NCI-H2227 (cell line): ENCODE measurements around the gene MAP1A.

ENCODE experiments used
- DNase-seq: peaks from one replicate; lab custom pipeline; 2025; ENCODE audit not compliant: unreplicated experiment; lab: John Stamatoyannopoulos, UW

MAP1A gene

DNA sequence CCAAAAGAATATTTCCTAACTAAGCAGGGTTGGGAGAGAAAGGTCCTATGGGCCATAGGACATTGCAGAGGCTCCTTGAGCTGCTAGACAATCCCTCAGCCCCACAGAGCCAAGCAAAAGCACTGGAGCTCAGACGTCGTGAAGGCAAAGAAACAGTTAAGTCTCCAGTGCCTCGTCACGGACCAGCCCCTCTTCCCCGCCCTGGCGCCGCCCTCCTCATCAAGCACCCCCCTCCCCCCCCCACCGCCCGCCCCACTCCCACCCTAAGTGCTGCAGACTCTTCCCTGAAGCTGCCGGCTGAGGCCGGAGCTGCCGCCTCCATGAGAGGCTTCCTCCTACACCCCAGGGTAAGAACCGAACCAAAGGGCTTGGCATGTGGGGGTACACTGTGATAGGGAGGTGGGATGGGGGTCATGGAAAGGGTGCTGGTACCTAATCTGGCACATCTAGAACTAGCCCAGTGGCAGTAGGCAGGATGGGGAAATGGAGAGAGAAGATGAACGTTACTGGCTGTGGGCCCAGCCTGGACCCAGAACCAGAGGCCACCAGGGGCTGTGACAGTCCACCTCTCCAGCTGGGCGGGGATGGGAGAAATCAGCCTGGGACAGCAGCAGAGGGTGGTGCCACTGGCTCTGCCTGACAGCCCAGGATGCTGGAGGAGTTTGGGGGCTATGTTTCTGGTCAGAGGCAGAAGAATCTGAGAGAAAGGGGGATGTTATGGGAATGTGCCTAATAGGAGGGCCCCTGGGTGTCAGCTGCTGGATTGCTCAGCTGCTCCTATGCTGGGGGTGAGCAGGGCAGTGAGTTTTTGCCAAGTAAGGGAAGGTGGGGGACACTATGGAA is at the start of gene MAP1A:
Gene MAP1A (plus strand): TSS at position 255 of the 843 bp plus-strand sequence. CDS start 3,866 bp downstream, outside the sequence.
- DNase-seq = peak; percentile 71

DNA sequence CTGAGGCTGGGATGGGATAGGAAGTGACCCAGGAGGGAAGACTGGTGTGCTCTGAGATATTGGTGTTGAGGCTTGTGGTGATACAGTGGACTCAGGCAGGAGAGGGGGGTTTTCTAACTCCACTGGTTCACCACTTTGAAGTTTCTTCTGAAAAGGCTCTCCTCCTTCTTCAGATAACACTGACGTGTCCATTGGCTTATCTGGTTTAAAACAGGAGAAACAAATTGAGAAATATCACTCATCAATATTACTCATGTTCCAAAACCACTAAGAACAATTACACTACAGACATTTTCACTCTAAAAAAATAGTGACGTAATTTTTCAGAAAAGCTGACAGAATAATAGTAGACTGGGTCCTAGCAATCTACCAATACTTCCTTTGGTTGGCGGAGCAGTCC is 47.5 kb upstream of the MAP1A start:
- no peak for DNase-seq

DNA sequence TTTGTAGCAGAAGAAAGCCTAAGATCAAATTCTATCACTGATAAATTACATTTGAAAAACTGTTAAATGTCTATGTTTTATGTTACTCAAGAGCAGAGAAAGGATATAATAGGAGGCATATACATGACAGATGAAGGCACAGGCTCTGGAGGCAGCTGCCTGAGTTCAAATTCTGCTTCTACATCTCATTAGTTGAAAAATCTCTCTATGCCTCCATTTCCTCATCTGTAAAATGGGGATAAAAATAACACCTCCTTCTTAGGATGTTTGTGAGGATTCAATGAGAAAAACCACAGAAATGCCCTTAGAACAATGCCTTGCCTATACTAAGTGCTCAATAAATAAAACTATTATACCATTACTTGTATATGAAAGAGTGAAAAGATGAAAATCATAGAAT is 45.4 kb upstream of the MAP1A start:
- DNase-seq = no peak

DNA sequence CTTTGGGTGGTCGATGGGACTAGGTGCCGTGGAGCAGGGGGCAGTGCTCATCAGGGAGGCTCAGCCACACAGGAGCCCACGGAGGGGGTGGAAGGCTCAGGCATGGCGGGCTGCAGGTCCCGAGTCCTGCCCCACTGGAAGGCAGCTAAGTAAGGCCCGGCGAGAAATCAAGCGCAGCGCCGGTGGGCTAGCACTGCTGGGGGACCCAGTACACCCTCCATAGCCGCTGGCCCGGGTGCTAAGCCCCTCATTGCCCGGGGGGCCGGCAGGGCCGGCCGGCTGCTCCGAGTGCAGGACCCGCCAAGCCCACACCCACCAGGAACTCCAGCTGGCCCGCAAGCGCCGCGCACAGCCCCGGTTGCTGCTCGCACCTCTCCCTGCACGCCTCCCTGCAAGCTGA is 43.5 kb upstream of the MAP1A start:
- DNase-seq = no peak

DNA sequence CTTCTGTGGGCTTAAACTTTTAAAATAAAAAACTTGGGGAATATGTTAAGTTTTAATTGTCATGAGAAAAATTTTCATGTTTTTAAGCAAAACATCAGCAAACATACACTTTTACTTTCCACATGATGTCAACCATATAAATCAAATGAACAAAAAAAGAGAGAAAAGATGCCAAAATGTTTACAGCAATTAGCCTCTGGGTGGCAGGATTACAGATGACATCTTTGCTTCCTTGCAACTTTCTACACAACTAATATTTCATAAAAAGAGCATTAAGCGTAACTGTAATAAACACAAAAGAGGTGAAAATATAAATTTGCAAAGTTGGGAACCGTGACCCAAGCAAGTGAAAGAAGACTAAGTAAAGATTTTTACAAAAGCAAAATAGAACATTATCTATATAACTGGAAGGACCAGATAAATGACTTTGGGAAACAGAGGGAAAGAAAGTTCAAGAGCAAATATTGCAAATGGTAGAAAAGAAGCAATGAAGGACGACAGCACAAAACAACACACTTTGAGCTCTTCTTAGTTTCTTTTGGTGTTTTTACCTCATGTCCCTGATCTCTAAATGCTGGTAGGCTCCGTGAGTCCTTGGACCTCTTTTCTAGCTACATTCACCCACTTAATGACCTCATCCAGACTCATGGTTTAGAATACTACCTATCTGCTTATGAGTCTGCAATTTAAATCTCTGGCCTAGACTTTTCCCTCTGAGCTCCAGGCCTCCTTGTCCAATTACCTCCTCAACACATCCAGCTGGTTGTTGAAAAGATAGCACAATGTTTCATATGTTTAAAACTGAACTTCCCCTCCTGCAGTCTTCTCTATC is 33.9 kb upstream of the MAP1A start:
- DNase-seq = no peak

DNA sequence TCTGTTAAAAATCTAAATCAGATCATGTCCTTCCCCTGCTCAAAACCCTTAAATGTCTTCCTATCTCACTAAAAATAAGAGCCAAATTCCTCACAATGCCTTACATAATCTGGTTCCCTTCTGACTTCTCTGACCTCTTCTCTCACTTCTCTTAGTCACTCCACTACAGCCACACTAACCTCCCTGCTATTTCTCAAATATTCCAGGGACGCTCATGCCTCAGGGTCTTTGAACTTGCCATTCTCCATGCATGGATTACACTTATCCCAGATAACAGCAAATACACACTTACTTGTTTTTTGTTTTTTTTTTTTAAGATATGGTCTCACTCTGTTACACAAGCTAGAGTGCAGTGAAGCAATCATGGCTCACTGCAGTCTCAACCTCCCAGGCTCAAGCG is 33.0 kb upstream of the MAP1A start:
- no peak for DNase-seq

DNA sequence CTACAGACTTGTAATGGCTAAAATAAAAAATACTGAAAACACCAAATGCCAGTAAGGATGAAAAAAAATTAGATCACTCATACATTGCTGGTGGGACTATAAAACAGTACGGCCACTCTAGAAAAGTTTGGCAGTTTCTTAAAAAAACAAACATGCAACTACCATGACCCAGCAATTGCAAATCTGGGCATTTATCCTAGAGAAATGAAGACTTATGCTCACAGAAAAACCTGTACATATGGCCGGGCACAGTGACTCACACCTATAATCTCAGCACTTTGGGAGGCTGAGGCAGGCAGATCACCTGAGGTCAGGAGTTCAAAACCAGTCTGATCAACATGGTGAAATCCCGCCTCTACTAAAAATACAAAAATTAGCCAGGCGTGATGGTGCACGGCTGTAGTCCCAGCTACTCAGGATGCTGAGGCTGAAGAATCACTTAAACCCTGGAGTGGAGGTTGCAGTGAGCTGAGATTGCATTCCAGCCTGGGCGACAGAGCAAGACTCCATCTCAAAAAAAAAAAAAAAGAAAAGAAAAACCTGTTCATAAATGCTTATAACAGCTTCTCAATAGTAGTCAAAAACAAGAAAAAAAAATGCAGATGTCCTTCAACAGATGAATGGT is 30.0 kb upstream of the MAP1A start:
- no peak for DNase-seq

DNA sequence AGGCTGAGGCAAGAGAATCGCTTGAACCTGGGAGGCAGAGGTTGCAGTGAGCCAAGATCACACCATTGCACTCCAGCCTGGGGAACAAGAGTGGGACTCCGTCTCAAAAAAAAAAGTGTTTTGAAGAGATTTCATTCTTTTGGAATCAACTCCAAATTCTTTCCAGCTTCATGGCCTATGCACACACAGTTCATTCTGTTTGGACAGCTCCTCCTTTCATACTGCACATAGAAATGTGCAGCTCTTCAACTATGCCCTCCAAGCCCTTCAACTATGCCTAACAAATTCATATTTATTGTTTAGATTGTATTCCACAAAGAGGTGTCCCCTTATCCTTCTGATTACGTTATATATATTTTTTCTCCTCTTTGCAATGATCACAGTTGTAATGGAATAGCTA is 28.6 kb upstream of the MAP1A start:
- DNase-seq = no peak

DNA sequence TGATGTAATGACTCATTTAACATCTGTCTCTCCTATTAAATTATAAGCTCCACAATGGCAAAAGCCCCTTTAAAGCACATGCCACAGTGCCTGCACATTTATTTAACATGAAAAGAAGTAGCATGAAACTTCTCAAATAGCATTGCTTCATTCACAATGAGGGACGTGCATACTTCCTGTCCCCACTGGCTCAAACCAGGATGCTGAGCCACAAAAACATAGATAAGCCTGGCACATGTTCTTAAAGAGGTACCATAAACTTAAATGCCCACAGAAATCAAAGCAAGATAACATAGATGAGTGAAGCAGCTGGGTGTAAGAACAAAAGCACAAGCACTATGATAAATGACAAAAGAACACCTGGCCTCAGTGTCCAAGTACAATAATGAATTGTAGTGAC is 28.2 kb upstream of the MAP1A start:
- no peak for DNase-seq

DNA sequence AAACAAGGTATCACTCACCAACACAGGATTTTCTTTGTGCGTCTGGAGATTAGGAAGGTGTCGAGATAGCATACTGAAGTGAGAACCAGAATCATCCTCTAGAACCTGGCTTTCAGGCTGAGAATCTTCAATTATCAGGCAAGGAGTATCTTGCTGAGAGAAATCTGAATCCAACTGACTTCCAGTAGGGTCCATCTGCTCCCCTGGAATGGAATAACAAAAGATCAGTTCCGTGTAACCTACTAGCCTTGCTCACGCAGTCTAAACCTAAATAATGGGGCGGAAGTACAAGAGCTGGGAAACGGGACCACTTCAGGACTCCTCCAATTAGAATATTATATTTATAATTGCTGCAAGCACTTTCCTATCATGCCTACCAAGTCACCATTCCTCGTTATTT is 25.1 kb upstream of the MAP1A start:
- DNase-seq = no peak

DNA sequence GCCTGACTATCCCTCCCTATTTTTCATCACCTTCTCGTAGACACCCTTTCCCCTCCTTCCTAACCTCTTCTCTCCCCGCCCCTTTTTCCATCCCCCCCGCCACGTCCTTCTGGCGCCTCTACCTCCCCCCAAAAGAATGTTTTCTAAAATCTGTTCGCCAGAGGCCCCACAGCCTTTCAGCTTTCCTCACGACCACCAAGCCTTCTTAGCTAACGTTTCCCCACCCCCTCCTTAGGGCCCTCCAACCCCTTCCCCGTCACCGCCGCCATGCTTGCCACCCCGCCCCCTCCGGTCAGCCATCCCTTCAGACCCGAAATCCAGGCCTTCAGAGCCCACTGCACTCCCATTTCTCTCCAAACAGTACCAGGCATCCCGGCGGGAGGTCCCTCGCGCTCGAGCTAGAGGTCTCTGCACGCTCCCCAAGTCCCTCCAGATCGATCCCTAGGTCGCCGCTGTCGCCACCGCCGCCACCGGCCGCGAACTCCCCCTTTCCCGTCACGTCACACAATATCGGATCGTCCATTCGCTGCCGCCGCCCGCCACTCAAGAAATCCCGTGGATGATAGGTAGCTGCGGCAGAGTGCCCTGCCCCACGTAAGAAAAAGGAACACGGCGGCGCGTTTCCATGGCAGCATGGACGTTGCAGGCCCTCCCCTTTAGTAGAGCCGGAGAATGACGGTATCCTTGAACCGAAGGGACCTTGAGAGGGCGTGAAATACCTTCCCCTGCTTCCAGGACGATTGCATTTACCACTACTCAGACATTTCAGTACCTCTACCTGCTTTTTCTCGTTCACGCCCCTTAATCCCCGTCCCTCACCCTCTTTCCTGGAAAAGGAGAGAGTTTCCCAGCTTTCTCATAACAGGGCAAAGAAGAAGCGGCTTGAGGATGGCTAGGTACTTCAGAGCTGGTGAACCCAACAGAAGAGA is 24.5 kb upstream of the MAP1A start, which contains the start of gene TP53BP1:
Gene TP53BP1 (minus strand): TSS at position 484 of the 929 bp plus-strand sequence. CDS start 113 bp downstream, at position 371.
- peak; percentile 95 for DNase-seq

DNA sequence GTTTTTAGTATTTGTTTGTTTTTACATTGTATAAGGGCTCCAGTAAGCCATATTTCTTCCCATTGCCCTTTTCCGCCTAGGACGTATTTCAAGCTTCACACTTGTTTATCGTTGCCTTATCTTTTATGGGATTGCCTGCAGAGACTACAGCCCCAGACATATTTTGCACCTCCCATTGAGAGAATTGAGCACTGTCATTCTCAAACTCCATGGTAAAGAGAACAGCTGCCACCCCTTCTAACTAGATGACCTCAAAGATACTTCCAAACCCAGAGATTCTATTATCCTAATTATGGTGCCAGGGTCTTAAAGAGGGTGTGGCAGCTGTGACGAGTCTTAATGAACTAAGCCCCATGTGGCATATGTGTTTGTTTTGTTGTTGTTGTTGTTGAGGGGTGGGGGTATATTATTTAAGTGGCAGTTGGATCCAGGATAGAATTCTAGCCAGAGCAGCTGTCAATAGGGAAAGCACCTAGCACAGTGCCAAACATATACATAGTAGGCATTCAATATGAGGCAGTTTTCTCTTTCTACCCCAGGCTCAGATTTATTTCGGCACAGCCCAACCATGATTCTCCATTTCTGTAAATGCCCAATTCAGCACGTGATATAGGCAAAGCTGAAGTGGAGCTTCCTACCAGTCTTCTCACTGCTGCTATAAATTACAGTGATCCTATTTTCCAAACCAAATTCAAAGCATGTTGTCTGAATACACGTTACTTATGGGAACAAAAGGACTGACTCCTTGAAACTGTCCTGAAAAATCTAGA is 23.5 kb upstream of the MAP1A start:
- peak; percentile 33 for DNase-seq

DNA sequence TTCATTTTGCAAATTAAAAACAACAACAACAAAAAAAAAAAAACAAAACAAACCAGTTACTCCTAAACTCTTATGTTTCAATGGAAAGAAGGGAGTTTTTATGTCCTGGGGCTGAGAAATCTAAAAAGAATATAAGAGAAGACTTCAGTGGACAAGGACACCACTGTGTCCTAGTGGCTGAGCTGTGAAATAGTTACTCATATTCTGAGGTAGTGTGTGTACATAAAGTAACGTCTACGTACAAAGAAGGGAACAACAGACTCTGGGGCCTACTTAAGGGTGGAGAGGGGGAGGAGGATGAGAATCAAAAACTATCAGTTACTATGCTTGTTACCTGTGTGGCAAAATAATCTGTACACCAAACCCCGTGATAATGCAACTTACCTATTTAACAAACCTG is 18.4 kb upstream of the MAP1A start:
- DNase-seq = no peak

DNA sequence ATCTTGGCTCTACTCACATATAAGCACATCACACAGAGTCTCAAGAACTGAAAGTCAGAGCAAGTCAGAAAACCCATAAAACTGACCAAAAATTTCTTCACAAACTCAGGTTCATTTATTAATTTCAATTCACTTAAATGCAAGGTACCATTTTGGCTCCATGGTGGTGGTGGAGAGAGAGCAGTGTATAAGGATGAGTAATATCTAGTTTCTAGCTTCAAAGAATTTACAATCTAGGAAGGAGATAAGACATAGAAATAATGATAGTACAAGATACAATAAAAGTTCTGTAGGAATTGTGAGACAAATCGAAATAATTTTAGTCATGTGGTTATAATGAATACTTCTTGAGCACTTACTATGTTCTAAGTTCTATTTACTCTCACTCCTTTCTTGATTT is 17.8 kb upstream of the MAP1A start:
- no peak for DNase-seq

DNA sequence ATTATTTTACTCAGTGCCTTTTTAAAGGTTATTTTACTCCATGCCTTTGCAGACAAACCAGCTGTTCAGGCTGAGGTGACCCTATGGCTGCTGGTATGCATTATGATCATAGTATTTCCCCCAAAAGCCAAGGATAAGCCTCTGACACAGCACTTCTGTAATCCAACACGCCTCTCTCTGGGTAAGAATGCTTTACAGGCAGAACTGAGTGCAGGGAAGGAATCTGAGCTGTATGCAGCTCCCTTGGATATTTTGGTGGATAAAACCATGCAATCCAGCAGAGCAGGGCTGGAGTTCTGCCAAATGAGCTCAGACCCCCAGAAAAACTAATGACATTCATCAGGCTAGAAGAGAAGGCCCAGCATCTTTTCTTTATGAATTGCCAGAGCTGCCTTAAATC is 11.7 kb upstream of the MAP1A start:
- peak; percentile 33 for DNase-seq

DNA sequence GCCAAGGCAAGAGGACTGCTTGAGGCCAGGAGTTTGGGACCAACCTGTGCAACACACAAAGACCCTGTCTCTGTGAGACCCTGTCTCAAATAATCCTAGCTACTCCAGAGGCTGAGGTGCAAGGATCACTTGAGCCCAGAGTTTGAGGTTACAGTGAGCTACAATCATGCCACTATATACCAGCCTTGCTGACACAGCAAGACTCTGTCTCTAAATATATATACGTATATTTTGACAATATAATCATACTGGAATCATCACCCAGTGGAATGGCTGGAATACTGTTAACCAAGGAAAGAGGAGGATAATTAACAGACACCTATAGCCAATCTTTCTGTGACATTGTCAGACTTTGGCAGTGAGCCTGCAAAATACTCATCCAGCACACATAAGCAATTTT is 9.0 kb upstream of the MAP1A start:
- DNase-seq = no peak

DNA sequence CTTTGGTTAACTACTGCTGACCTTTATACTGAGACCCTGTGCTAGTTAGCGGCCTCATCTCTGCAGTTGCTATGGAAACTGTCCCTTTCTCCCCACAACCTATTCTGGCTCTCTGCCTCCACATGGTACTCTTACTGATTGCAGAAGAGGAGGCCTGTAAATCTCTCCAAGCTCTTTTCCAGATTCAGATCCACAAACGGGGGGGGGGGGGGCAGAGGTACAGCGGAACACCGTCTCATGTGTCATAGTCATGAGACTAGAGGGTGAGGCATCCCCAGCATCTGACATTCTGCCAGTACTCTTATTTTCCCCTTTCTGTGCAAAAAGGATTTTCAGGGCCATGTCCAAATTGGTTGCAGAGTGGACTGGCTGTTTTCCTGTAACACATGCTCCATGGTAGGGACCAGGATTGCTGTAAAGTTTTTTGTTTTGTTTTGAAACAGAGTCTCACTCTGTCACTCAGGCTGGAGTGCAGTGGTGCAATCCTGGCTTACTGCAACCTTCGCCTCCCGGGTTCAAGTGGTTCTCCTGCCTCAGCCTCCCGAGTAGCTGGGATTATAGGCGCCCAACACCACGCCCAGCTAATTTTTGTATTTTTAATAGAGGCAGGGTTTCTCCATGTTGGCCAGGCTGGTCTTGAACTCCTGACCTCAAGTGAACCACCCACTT is 8.3 kb upstream of the MAP1A start:
- peak; percentile 75 for DNase-seq

DNA sequence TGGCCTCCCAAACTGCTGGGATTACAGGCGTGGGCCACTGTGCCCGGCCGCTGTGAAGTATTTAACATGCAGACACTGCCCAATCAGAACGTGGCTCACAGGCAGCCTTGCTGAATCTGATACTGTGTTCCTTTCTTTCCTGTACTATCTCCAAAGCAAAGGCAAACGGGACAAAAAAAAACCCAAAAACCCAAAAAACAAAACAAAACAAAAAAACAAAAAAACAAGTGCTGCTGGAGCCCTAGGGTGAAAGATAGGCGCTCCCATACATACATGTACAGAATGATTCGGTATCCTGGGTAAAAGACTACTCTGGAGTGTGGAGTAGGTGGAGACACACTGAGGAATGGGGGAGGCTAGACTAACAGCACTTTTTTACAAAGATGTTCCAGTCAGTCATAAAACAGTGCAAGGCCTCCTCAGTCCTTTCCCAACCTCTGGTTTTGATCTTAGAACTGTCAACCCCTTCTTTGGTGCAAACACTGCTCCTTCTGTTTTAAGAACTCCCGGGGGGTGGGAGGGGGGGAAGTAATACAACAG is 7.7 kb upstream of the MAP1A start:
- no peak for DNase-seq
